ENCODE results near the gene PXYLP1.

PXYLP1 gene

DNA sequence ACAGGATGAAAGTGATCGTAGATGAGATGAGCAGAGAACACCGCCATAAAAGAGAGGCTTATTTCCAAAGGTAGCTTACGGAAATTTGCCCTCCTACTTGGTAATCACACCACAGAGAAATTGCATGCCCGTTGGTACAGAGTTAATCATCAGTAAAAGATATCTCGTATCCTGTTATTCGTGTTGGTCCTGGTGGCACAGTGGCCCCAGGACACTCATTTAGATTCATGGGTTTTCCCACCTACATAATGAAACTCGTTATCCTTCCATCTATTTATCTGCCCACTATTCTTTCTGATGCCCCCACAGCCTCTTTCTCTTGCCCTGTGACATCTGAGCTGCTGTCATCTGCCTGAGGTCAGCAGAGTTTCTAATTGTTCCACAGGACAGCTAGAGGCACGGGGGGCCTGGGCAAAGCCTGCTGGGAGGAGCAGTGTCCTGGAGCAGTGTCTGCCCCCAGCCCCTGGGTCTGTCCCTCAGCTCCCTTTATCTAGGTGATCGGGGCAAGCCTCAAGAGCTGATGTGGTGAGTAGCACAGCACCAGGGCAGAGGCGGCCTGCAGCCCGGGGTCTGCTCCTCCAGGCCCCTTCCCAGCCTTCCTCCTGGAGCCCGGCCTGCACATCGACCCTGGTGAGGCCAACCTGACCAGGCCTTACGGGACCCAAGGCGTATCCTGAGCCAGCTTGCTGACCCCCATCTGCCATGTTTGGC is 42.2 kb downstream of the PXYLP1 start:
- no peak for DNase-seq (ENCODE audit: low read depth)

DNA sequence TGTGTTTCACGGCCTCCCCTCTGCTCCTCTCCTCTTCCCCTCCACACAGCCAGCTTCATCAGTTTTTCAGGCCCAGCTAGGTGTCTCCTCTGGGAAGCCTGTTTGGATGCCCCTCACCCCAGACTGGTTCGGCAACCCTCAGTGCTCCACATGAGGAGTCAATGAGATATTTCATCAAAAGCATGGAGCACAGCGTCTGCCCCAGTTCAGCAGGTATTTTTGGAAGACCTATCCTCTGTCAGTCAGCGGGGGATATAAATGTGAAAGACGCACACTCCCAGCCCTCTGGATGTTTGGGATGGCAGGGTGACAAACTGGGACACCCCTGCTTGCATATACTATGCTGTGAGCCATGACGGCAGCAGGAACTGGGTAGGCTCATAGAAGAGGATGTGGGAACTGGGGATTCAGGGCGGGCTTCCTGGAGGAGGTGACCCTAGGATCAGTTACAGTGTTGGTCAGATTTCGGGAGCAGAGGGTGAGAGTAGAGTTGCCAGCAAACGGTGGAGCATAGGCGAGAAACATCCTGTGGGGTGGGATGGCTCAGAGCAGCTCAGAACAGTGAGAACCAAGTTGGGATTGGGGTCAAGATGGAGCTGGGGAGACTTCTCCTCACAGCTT is 42.9 kb downstream of the PXYLP1 start:
- no peak for DNase-seq (ENCODE audit: low read depth)

DNA sequence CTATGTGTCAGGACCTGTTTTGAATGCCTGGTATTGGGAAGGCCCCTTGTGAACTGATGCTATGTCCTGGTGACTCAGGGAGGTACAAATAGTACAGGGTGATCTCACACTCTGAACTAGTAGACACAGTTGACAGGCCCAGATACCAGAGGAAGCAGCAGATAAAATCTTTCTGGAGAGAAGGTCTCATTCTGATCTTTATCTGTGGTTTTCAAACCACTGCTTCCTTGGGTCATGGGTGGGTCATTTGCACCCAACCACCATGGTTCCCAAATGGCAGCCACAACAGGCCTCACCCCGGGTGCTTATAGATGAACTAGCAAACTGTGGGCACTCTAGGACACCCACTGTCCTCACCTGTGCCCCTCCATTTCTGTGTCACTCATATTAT is 43.4 kb downstream of the PXYLP1 start:
- DNase-seq (ENCODE audit: low read depth), result no peak

DNA sequence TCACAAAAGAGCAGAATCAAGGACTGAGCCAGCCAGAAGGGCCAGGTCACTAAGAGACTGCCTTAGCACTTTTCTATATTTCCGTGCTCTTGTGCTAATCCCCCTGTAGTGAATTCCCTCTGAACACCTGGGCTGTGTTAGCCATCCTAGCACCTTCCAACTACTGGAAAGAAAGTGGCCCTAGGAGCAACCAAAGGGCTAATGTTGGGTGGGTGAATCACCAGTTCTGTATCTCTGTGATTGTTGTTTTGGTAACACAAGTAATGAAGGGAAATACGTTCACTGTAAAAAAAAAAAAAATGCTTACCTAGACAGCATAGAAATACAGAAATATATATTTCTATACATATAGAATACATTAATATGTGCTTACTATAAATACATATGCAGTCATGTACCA is 43.9 kb downstream of the PXYLP1 start:
- no peak for DNase-seq (ENCODE audit: low read depth)

DNA sequence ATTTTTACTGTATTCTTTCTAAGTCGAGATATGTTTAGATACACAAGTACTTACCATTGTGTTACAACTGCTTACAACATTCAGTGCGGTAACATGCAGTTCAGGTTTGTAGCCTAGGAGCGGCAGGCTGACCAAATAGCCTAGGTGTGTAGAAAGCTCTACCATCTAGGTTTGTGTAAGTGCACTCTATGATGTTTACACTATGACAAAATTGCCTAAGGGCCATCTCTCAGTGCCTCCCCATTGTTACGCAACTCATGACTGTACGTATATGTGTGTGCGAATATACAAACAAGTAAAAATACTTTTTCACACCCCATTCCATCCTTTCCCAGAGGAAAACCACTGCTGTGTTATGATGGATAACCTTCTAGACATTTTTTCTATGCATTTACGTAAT is 44.3 kb downstream of the PXYLP1 start:
- no peak for DNase-seq (ENCODE audit: low read depth)

DNA sequence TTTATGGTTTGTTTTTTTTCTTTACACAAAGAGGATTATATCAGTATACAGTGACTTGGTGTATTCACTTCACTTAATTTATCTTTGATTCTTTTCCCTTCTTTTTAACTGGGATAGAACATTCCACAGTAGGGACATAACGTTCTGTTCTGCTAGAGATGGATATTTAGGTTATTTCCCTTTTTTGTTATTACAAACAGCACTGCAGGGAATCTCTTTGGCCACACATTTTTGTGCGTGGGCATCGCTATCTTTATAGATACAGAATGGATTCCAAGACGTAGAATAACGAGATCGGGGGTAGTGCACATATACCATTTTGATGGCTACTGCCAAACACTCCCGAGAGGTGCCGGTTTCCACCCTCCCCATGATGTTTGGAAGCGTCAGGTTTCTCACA is 44.8 kb downstream of the PXYLP1 start:
- DNase-seq (ENCODE audit: low read depth), result no peak

DNA sequence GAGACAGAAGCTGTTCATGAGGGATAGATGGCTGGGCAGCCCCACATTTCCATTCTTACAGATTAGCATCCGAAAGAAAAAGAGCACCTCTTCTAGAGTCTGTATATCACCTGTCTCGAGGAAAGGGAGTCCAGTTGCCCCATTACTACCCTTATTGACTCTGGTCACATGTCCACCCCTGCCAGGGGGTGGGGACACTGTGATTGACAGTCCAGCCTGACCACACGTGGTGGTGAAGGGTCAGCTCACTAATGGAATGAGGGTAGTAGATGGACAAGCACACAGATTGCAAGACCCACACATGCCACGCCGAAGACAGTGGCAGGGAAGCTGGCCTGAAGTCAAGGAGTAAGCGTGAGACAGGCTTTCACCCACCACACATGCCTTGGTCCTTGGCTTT is 45.8 kb downstream of the PXYLP1 start:
- no peak for DNase-seq (ENCODE audit: low read depth)

DNA sequence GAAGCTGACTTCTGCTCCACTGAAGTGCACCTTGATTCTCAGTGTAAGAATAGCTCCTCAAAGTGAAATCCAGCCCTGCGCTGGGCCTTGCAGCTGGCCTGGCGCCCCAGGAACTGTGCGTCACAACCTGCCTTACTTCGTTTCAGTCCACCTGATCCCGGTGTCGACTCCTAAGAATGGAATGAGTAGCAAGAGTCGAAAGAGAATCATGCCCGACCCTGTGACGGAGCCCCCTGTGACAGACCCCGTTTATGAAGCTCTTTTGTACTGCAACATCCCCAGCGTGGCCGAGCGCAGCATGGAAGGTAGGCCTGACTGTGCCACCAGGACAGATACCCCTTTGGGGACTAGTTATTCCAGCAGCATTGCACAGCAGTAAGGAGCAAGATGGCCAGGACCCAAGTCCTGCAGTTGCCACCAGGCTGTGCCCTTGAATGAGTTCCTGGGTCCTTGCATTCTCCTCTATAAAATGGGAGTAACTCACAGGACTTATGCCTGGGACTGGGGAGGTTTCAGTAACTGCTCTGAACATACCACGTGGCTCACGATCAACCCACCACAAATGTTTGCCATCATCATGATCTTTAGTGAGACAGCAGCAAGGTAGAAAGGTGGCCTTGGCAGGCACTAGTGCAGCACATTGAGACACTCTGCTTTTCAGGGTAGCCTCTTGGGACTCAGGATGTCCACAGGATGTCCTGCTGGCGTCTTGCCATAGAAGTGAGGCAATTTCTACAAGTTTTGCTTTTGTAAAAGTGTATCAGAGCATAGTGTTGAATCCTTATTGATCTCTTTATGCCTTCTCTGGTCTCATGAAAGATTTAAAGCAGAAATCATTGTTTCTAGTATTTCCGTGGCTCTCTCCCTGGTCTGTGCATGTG is 46.8 kb downstream of the PXYLP1 start:
- no peak for DNase-seq (ENCODE audit: low read depth)

DNA sequence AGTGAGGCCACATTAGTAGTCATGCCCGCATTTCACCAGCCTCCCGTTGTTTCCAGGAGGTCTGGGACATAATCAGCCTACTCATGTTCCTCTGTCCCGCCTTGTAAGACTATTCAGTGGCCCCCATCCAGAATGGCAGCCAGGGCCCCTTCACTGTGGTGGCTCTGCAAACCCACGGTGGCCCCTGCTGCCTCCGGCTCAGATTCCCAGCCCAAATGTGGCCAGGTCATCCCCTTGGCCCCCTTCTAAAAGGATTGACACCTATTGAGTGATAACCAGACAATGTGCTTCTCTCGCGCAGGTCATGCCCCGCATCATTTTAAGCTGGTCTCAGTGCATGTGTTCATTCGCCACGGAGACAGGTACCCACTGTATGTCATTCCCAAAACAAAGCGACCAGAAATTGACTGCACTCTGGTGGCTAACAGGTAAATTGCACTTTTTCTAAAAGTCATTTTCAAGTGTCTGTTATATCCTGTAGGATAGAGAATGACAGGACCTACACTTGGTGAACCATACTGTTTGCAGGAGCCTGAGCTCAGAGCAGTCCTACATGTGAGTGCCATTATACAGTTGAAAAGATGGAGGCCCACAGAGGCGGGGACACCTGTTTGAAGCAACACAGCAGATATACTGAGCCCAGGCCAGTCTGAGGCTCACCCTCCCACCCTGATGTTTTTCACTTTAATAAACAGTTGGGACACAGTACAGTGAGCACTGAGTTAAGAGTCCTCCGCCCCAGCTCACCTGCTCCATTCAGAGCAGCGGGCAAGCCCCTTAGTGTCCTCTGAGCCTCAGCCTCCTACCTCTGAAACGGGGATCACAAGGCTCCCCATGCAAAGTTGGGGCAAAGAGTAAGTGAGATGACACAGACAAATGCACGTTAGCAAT is 47.7 kb downstream of the PXYLP1 start:
- no peak for DNase-seq (ENCODE audit: low read depth)

DNA sequence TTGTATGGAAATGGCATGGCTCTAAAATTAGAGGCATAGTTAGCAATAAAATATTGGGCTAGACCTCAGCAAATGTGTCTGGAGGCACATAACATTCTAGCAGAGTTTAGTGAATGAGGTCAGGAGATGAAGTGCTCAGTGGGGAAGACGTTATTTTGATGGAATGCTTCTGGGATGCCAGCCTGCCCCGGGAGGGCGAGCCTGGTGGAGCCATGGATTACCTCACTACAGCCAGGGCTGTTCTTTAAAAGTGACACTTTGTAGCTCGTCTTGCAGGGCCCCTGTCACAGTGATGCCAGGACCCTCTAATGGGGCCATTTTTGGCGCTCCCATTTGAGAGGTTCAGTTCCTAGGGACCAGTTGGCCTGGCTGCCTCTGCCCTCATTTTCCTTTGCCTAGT is 48.5 kb downstream of the PXYLP1 start:
- no peak for DNase-seq (ENCODE audit: low read depth)

DNA sequence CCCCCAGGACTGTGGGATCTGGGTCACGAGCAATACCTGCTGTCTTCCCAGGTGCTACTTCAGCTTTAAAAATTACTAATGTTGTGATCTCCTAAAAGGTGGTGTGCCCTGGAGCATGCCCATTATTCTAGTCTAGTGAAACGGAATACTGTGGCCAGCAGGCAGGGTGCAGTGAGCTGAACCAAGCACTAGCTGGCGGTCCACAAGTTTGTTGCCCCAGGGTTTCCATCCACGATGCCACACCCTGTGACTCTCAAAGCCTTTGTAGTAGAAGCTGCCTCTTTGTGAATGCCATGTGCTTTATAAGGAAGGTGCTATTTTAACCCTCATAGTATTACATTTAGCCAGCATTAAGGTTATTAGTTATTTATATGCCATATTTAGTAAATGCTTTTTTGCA is 49.1 kb downstream of the PXYLP1 start:
- no peak for DNase-seq (ENCODE audit: low read depth)

DNA sequence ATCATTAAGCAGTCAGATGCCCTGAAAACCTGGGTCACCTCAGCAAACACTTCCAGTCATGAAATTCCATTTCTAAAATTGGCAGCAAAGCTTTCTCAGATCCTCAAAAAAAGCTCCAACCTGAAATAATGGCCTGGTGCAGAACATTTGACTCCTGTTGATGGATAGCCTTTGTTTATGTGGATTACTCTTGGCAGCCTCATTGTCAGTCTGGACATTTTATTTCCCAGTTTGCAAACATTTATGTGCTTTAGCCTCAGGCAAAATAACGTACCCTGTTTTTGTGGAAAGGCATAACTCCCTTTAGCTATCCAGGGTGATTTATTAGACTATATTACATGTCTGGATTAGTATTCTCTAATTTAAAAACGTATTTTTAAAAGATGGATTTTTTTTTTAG is 53.9 kb downstream of the PXYLP1 start:
- no peak for DNase-seq (ENCODE audit: low read depth)

DNA sequence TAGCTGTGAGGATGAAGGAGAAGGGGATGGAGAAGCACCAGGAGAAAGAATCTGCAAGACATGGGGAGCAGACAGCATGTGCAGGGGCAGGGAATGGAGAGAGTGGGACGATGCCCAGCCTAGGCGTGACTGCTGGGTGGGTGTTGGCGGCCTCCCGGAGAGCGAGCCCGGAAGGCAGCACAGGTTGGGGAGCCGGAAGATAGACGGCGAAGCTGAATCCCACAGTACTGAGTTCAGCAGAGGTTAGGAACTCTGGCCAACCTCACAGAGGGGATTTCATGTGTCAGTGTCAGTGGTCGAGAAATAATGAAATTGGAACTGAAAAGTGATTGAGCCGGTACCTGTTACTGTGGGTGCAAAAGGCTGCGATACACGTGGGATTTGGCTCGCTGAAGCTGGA is 55.2 kb downstream of the PXYLP1 start:
- no peak for DNase-seq (ENCODE audit: low read depth)

DNA sequence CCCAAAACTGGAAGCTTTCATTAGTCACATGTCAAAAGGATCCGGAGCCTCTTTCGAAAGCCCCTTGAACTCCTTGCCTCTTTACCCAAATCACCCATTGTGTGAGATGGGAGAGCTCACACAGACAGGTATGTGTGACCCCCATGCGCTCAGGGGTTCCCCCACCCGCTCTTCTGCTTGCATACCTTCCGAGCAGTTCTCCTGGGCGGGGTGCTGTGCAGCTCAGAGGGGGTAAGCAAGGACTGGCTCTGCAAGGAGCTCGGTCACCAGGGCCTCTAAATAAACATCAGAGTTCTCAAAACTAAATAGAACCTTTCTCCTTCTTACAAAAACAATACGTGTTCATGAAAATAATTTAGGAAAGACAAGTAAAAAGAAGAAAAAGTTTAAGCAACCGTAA is 55.7 kb downstream of the PXYLP1 start:
- DNase-seq (ENCODE audit: low read depth), result no peak

DNA sequence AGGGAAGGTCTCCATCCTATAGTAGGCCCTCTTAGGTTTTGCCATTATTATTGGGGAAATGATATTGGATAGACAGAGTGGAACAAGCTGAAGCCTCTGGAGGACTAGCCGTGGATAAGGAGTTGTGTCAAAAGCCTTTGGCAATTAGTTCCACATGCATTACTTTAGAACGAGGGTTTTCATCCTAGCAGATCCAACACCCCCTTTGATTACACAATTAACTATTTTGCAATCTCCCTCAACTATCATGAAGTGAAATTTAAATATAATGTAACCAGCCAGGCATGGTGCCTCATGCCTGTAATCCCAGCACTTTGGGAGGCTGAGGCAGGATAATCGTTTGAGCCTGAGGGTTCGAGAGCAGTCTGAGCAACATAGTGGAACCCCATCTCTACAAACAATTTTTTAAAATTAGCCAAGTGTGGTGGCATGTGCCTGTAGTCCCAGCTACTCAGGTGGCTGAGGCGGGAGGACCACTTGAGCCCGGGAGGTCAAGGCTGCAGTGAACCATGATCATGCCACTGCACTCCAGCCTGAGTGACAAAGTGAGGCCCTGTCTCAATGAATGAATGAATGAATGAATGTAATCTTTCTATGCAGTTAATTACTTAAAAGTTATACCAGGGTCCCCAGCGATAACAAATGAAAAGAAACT is 56.8 kb downstream of the PXYLP1 start:
- no peak for DNase-seq (ENCODE audit: low read depth)

DNA sequence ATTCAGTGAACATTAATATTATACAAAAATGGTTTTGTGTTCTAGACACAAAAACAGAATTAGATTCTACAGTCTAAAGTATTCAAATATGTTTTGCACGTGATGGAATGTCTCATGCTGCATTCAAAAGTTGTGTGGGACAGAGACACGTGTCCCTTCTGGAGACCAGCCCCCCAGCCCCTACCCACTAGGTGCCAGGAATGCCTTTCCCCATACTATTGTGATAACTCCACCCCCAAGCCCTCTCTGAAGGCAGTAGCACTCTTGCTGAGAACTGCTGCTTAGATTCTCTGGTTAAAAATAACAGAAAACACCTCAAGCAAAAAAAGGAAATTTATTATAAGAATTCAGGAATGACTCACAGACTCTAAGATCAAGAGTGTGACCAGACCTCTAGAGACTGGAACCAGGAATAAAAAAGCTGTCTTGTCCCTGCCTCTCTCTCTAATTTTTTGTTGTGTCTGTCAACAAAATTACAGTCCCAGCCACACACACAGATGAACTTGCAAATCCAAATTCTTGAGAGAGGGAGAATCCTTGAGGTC is 57.7 kb downstream of the PXYLP1 start:
- no peak for DNase-seq (ENCODE audit: low read depth)

DNA sequence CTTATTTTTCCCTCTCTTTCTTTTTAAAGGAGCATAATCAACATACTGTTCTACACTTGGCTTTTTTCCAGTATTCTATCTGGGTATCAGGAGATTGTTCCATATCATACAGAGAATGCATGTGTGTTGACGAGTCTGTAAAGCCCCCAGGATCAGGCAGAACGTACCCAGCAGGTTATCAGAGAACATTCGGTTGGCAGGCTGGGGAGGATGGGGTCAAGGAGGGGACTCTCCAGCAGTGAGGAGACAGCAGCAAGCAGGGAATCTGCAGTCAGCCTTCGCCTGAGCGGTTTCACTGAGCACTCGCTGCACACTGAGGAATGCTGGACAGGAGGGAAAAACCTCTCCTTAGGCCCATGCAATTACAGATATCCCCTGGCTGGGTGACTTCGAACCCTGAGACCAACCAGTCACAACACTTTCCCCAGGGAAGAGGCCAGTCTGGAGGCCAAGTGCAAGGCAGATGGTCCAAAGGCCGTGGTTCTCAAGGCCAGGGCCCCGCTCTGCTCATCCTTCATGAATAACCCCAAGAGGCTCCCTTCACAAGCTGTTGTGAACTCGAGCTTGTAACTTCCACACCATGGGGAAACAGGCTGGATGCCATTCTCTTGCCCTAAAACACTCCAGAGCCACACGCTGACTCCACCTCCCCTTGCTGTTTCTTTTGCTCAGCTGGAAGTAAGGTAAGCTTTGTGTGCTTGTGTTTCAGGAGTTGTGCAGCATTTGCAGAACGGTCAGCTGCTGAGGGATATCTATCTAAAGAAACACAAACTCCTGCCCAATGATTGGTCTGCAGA is 60.1 kb downstream of the PXYLP1 start:
- DNase-seq (ENCODE audit: low read depth), result no peak

DNA sequence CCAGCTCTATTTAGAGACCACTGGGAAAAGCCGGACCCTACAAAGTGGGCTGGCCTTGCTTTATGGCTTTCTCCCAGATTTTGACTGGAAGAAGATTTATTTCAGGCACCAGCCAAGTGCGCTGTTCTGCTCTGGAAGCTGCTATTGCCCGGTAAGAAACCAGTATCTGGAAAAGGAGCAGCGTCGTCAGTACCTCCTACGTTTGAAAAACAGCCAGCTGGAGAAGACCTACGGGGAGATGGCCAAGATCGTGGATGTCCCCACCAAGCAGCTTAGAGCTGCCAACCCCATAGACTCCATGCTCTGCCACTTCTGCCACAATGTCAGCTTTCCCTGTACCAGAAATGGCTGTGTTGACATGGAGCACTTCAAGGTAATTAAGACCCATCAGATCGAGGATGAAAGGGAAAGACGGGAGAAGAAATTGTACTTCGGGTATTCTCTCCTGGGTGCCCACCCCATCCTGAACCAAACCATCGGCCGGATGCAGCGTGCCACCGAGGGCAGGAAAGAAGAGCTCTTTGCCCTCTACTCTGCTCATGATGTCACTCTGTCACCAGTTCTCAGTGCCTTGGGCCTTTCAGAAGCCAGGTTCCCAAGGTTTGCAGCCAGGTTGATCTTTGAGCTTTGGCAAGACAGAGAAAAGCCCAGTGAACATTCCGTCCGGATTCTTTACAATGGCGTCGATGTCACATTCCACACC is 60.9 kb downstream of the PXYLP1 start:
- no peak for DNase-seq (ENCODE audit: low read depth)

DNA sequence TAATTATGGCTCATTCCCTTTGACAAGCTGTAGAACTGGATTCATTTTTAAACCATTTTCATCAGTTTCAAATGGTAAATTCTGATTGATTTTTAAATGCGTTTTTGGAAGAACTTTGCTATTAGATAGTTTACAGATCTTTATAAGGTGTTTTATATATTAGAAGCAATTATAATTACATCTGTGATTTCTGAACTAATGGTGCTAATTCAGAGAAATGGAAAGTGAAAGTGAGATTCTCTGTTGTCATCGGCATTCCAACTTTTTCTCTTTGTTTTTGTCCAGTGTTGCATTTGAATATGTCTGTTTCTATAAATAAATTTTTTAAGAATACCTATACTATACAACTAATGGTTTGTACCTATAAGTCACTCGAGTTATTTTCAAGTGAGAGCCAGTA is 62.7 kb downstream of the PXYLP1 start:
- DNase-seq (ENCODE audit: low read depth), result no peak

DNA sequence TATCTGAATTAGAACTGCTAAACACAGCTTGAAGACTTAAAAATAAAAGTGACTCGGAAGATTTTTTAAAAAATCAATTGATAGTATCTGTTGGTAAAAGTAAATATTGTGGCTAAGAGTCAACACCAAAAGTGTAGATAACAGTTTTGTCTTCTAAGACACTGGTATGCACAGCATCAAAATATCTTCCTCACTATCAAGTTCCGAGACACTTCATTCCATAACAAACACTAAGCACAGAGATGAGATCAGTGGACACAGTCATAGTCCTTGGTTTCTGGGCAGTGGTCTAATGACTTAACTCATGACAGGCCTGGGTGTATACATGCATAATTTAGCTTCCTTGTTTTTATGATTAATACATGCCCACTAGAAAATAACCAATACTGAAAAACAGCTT is 63.2 kb downstream of the PXYLP1 start:
- DNase-seq (ENCODE audit: low read depth), result no peak
